LNCaP clone FGC (cell line): ENCODE data around the gene FRMD4A.
"Not testable (repeated sequence)": the region's sequence is repeated elsewhere in the genome, so short reads cannot be mapped to it uniquely, and the experiment has no call there.

Source experiments
- DNase-seq: peaks from one replicate; pipeline ENCODE4 v3.0.0-alpha.2; 2011; ENCODE audit warnings: low read depth
- H3K4me3 ChIP-seq: 2 replicates; pipeline ENCODE4 v1.5.1; 2011; ENCODE audit warnings: mild to moderate bottlenecking, low read depth, low read length, control low read depth
- TF ChIP-seq, protein P1 (sequence below): IDR thresholded peaks from 2 replicates; pipeline ENCODE4 v1.5.1; 2012; ENCODE audit warnings: mild to moderate bottlenecking; ENCODE audit not compliant: control insufficient read depth, insufficient read depth; ENCODE audit errors: extremely low read depth

The FRMD4A gene

DNA sequence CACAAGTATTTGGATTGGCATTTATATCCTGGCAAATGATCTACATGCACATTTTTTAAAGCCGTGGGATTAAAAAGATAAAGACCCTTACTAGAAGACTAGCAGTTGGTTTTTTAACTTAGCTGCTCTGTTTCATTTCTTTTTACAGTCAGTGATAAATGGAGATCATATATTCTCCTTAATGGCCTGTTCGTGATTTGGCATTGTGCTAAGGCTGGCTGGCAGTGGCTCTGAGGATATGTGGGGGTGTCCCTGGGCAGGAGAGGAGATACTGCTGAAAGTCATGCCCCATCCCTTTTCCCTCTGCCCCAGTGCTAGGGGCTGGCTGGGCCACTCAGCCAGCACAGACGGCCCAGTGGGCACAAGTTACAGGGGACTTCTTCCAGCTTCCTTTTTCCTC, 402.3 kb downstream of the FRMD4A start:
- TF ChIP-seq, protein P1, sequence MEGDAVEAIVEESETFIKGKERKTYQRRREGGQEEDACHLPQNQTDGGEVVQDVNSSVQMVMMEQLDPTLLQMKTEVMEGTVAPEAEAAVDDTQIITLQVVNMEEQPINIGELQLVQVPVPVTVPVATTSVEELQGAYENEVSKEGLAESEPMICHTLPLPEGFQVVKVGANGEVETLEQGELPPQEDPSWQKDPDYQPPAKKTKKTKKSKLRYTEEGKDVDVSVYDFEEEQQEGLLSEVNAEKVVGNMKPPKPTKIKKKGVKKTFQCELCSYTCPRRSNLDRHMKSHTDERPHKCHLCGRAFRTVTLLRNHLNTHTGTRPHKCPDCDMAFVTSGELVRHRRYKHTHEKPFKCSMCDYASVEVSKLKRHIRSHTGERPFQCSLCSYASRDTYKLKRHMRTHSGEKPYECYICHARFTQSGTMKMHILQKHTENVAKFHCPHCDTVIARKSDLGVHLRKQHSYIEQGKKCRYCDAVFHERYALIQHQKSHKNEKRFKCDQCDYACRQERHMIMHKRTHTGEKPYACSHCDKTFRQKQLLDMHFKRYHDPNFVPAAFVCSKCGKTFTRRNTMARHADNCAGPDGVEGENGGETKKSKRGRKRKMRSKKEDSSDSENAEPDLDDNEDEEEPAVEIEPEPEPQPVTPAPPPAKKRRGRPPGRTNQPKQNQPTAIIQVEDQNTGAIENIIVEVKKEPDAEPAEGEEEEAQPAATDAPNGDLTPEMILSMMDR = no peak
- DNase-seq = no peak

DNA sequence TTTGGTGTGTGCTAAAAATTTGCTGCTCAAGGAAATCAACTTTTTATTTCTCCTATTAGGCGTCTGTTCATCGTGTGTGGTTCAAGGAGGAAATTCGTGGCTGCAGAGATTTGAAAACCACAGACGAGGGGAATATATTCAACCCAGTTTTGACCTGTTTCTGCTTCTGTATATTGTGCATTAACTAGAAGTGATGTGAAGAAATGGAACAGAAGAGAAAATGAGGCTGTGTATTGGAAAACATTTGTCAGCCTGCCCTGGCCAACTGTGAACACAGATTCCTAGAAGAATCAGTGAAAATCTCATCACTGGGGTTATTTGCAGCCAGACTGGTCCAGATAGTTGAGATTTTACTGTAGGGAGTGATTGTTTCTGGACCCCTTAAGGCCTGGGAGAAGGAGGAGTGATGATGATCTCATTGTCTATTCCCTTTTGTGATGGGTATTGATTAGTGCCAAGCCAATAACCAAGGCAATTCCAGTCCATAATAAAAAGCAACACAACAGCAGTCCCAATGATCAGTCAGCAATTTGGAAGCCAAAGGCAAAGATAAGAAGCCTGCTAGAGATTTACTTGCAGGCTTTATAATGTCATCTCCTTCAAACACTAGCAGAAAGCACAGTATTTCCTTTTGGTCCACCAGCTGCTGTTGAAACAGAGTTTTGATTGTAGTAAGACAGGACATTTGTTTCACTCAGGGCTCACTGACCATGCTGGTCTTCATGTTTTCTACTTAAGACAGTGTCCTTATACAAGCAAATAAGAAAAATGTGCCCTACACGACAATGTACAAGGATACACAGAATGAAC, 404.5 kb downstream of the FRMD4A start:
- DNase-seq = no peak
- TF ChIP-seq, protein P1 = no peak
- no peak overlapping the region for H3K4me3 ChIP-seq

More for the DNA sequence above, 402.3 kb downstream of the FRMD4A start:
- no peak overlapping the region for H3K4me3 ChIP-seq

DNA sequence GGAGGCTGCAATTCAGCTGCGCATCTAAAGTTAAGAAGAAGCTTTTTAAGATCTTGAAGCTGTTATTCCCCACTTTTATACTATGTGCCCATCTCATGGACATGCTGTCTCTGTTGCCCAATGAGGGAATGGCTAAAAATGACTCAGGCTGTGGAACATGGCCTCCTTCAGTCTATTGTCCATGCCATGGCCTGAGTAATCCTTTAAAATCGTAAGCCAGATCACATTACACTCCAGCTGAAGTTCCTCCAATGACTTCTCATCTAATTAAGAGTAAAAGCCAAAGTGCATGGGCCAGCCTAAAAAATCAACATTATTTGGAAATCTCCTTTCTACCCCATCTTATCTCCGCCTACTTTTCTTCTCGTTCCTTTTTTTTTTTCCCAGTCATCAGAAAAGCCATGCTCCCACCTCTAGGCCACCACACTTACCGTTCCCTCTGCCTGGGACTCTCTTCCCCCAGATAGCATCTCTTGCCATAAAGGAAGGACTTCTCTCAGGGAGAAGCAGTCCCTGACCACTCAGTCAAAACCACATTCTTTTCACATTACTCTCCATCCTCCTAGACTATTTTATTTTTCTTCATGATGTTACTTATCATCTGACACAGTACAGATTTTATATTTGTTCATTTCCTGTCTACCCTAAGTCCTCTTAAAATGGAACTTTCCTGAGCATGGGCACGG, 406.5 kb downstream of the FRMD4A start:
- H3K4me3 ChIP-seq = no peak overlapping the region
- DNase-seq = no peak
- TF ChIP-seq, protein P1 = no peak

DNA sequence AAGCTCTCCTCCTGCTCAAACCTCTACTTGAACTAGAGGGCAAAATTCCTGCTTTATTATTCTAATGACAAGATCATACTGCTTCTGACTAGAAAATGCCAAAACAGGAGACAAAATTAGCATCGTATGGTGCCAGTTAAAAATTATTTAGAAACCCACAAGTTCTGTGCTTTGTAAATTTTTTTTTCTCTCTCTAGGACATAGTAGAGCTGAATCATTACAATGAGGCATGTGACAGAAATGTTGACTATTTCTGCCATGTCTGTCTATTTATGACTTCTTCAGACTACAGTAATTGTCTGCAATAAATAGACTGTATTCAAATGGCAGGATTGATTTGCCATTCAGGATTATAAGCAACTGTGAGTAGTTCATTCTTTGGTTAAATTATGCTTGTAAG, 408.1 kb downstream of the FRMD4A start:
- DNase-seq = no peak
- TF ChIP-seq, protein P1 = no peak
- no peak overlapping the region for H3K4me3 ChIP-seq

DNA sequence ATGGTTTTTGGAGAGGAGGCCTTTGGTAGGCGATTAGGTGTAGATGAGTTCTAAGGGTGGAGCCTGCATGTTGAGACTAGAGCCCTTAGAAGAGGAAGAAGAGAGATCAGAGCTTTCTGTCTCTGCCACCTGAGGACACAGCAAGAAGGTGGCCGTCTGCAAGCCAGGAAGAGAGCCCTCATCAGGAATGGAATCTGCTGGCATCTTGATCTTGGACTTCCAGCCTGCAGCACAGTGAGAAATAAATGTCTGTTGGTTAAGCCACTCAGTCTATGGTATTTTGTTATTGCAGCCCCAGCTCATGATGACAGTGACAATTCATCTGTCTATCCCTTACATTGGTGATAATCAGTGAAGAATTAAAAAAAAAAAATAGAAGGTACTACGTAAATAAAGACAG, 408.8 kb downstream of the FRMD4A start:
- H3K4me3 ChIP-seq = no peak overlapping the region
- no peak for DNase-seq
- TF ChIP-seq, protein P1 = no peak

DNA sequence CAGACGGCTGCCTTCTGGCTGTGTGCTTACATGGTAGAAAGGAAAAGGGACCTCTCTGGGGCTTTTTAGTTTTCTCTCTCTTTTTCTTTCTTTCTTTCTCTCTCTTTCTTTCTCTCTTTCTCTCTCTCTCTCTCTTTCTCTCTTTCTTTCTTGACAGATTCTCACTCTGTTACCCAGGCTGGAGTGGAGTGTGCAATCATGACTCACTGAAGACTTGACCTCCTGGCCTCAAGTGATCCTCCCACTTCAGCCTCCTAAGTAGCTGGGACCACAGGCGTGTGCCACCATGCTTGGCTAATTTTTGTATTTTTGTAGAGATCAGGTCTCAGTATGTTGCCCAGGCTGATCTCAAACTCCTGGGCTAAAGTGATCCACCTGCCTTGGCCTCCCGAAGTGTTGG, 409.6 kb downstream of the FRMD4A start:
- DNase-seq, H3K4me3 ChIP-seq: not testable (repeated sequence)

DNA sequence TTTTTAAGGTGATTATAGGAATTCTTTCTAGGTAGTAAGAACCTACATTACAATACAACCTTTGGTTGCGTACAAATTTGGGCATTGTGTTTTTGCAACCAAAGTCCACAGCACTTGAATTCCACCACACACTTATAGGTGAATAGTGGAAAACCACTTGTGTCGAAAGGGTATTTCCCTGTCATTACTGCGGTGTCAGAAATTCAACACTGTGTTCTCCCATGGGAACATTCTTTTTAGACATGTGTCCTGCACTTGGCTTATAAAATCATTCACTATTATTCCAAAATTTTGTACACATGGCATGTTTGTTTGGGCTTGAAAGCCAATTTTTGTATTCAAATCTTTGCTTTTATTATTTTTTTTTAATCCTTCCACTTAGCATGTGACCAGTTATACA, 410.3 kb downstream of the FRMD4A start:
- H3K4me3 ChIP-seq = no peak overlapping the region
- no peak for DNase-seq
- TF ChIP-seq, protein P1 = no peak
